Measurements from ENCODE around the gene RASGRP1. TPM values are rescaled to one million over a fixed set of nuclear protein-coding genes. Genes with fewer than 3 reads are reported as not detected.

RASGRP1 gene
- total and polyA plus RNA-seq, 10 donors = 1.5 to 25.0 (median 14.6) TPM

- H3K27ac ChIP-seq = no peak overlapping the region
- no peaks in the 10 kb centered on the region for H3K9me3 ChIP-seq
- TF ChIP-seq POLR2A (IDR thresholded peaks at IDR 0.05) = no peak
- TF ChIP-seq CTCF (IDR thresholded peaks at IDR 0.05 in 8 of 11, conservative IDR thresholded peaks at IDR 0.05 in 3 of 11) = no peak
- no peak for TF ChIP-seq POLR2AphosphoS5 (IDR thresholded peaks at IDR 0.05)
- 85 to 96% (median 95%) methylated on average over 4 of the region's 4 CpGs for WGBS, 5 donors
- no peak overlapping the region for H3K4me3 ChIP-seq
- intact Hi-C loops (cut with DNase I; ENCODE audit: low total_unique reads) = no loop called here
- no peaks in the 10 kb centered on the region for H3K27me3 ChIP-seq (replicated peaks in 1 of 7)
- no peak for DNase-seq
- H3K36me3 ChIP-seq = peaks cover 0 to 99% (median 8%) of the 10 kb centered on the region in 6 donors
- no peaks in the 10 kb centered on the region for H3K4me1 ChIP-seq
Observed at GRCh38 chr15:38509152-38509551, 55.5 kb downstream of the RASGRP1 start.

GRCh38 chr15:38508647-38509046 is 56.0 kb downstream of the RASGRP1 start:
- WGBS, 5 donors = 64 to 76% (median 69%) methylated on average over 3 of the region's 3 CpGs
- Histone ChIP-seq H3K4me1 (no peaks in the 10 kb centered on the region), H3K27ac (no peak overlapping the region), H3K9me3 (no peaks in the 10 kb centered on the region), H3K4me3 (no peak overlapping the region), H3K27me3 (replicated peaks in 1 of 7) (no peaks in the 10 kb centered on the region), H3K36me3 (peaks cover 0 to 99% (median 8%) of the 10 kb centered on the region in 6 donors)
- TF ChIP-seq POLR2AphosphoS5 (IDR thresholded peaks at IDR 0.05) = no peak
- no peak for TF ChIP-seq POLR2A (IDR thresholded peaks at IDR 0.05)
- no peak for TF ChIP-seq CTCF (IDR thresholded peaks at IDR 0.05 in 8 of 11, conservative IDR thresholded peaks at IDR 0.05 in 3 of 11)
- no peak for DNase-seq
- intact Hi-C loops (cut with DNase I; ENCODE audit: low total_unique reads) = no loop called here

- Histone ChIP-seq H3K36me3 (peaks cover 0 to 99% (median 11%) of the 10 kb centered on the region in 6 donors), H3K27me3 (replicated peaks in 1 of 7) (no peaks in the 10 kb centered on the region), H3K4me3 (no peak overlapping the region), H3K9me3 (no peaks in the 10 kb centered on the region), H3K27ac (no peak overlapping the region), H3K4me1 (no peaks in the 10 kb centered on the region)
- no peak for DNase-seq
- intact Hi-C loops (cut with DNase I; ENCODE audit: low total_unique reads) = no loop called here
- TF ChIP-seq POLR2A (IDR thresholded peaks at IDR 0.05) = no peak
- no peak for TF ChIP-seq CTCF (IDR thresholded peaks at IDR 0.05 in 8 of 11, conservative IDR thresholded peaks at IDR 0.05 in 3 of 11)
- no peak for TF ChIP-seq POLR2AphosphoS5 (IDR thresholded peaks at IDR 0.05)
- WGBS, 5 donors = 83 to 96% (median 90%) methylated on average over 7 of the region's 7 CpGs
Observed at GRCh38 chr15:38507570-38507969, 57.0 kb downstream of the RASGRP1 start.

GRCh38 chr15:38506997-38507396 is 57.6 kb downstream of the RASGRP1 start:
- H3K4me3 ChIP-seq = no peak overlapping the region
- H3K27ac ChIP-seq = no peak overlapping the region
- WGBS, 5 donors = 78 to 94% (median 86%) methylated on average over 4 of the region's 4 CpGs
- TF ChIP-seq CTCF (IDR thresholded peaks at IDR 0.05 in 8 of 11, conservative IDR thresholded peaks at IDR 0.05 in 3 of 11) (no peak), POLR2A (IDR thresholded peaks at IDR 0.05) (no peak), POLR2AphosphoS5 (IDR thresholded peaks at IDR 0.05) (no peak)
- H3K36me3 ChIP-seq = peaks cover 0 to 99% (median 12%) of the 10 kb centered on the region in 6 donors
- no peaks in the 10 kb centered on the region for H3K9me3 ChIP-seq
- no peaks in the 10 kb centered on the region for H3K4me1 ChIP-seq
- intact Hi-C loops (cut with DNase I; ENCODE audit: low total_unique reads) = no loop called here
- H3K27me3 ChIP-seq (replicated peaks in 1 of 7) = no peaks in the 10 kb centered on the region
- DNase-seq = no peak
